Activated CD4-positive, CD25-positive, alpha-beta regulatory T cell treated with anti-CD3 and anti-CD28 coated beads, Interleukin-2, amount 50 U/mL, for 72 hours (primary cell): Measurements from ENCODE around the gene C16orf95.
"Not testable (repeated sequence)": the region's sequence is repeated elsewhere in the genome, so short reads cannot be mapped to it uniquely, and the experiment has no call there.

Experiments
- DNase-seq: peaks from one replicate; pipeline ENCODE4 v3.0.0; 2021

C16orf95 gene

DNA sequence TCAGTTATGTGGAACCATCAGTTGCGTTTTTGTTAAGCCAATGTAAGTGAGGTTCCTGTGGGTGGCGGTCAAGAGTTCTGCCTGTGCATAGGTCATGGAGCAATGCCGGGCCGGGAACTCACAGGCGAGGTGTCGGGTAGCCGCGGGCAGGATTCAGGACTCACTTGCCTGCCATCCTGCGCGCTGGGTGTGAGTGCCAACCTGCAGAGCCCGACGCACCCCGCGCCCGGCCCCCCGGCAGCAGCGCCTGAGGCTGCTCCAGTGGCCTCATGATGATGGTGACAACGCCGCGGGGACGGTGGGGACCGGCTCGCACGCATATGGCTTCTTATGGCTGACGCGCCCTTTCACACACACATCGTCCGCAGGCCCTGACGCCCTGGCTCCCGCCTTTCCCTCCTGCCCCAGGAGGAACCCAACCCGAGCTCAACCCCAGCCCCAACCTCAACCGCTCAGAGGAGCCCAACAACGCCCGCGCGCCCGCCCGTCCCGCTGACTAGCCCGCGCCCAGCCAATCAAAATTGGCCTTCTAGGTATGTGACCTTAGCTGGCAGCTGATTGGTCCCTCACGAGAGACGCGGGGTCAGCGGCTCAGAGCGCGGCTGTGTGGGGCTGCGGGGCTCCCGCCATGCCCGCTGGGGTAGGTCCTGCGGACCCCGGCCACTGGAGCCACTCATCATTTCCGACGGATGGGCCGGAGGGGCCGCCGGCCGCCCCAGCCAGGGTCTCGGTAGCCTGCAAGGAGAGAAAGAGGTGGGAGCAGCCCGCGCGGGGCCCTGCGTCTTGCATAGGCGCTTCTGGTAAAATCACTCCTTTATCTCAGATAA is at the start of gene C16orf95:
Gene C16orf95 (minus strand): TSS at position 470 of the 827 bp plus-strand sequence. CDS start 150 bp downstream, at position 320.
- DNase-seq, result peak; percentile 97

GRCh38 chr16:87366930-87367329 is 49.7 kb upstream of the C16orf95 start:
- DNase-seq, result no peak

GRCh38 chr16:87366288-87366687 is 49.1 kb upstream of the C16orf95 start:
- no peak for DNase-seq

DNA sequence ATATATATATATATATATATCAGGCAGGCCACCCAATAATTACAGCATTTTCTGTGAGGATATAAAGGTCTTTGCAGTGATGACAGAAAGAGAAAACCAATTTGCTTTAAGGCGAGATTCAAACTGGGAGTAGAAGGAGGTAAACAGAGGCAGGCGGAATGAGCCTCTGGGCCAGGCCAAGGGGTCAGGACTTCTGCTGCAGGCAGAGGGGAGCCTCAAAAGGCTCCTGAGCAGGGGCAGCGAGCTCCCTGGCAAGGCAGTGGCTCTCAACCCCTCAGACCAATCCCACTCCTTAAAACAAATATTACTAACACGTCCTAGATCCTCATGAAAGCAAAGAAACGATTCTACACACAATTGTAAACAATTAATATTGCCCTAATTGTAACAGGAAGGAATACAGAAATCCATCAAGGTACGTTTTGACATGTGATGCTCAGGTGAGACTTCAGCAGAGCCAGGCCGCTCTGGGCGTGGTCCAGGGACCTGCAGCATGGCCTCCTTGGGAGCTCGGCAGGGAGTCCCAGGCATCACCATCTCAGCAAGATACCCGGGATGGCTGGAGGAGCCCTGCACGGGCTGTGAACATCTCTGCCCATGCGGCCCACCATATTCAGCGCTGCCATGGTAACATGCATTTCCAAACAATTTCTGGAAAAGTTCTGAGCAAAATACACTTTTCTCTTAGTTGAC is 48.0 kb upstream of the C16orf95 start:
- DNase-seq, result no peak

DNA sequence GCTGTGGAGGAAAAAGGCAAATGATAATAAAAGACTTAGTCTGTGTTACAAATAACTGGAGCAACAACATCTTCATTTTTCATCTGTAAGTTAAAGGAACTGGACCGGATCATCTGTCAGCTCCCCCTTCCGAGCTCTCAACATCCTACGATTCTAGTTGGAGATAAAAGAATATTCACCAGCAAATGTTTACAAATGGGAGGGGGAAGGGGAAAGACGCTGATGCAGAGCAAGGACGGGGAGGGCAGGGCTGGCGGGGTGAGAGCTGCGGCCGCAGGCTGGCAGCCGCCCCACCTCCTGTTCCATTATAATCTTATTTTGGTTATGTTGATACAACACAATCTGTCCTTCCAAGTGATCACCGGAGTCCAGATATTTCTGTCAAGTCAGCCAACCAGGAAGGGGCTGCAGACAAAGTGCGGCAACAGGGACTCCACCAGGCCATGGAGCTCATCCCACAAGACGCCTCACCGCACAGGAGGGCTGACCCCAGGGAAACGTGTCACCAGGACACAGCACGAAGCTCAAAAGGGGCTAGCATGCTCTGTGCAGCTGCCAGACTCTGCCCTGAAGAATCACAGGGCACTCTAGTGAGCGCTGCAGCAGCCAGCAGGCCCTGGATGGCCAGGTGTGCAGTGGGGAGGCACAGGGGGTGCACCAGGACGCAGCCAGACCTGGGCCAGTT is 46.7 kb upstream of the C16orf95 start:
- no peak for DNase-seq

DNA sequence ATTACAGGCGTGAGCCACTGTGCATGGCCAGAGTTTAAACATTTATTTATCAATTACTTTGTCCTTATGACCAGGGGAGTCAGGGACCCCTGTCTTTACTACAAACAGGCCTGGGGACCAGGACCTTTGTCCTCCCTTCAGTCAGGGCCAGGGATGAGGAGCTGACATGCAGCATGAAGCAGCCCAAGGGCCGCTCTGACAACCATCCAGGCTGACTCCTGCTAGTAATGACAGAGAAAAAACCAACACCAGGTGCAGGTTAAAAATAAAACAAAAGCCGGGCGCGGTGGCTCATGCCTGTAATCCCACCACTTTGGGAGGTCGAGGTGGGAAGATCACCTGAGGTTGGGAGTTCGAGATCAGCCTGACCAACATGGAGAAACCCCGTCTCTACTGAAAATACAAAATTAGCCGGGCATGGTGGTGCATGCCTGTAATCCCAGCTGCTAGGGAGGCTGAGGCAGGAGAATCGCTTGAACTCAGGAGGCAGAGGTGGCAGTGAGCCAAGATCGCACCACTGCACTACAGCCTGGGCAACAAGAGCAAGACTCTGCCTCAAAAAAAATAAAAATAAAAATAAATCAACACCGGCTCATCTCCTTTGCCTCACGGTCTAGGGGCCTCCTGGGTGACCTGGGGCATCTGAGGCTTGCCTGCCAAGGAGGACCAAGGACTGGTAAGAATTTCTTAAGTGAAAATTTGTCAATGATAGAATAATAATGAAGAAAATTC is 45.8 kb upstream of the C16orf95 start:
- DNase-seq, result not testable (repeated sequence)

DNA sequence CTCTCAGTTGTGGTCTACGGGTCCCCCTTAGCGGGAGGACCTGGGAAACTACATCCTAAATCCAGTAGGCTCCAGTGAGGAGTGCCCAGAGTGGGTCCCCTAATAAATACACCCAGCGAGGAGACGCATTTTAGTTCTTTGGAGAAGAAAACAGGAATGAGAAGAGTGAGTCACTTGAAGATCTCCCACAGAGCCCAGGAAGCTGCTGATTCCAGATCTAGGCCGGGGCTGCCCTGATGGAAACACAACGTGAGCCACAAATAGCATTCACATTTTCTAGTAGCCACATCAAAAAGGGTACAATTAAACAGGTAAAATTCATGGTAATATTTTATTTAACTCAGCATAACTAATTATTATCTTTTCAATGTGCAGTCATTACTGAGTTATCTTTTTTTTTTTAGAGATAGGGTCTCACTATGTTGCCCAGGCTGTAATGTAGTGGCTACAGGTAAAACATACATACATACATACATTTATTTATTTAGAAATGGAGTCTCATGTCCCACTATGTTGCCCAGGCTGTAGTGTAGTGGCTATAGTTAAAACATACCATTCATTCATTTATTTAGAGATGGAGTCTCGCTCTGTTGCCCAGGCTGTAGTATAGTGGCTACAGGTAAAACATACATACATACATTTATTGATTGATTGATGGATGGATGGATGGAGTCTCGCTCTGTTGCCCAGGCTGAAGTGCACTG is 44.9 kb upstream of the C16orf95 start:
- DNase-seq, result no peak

- no peak for DNase-seq
Measured at GRCh38 chr16:87360862-87361610, 43.8 kb upstream of the C16orf95 start.

DNA sequence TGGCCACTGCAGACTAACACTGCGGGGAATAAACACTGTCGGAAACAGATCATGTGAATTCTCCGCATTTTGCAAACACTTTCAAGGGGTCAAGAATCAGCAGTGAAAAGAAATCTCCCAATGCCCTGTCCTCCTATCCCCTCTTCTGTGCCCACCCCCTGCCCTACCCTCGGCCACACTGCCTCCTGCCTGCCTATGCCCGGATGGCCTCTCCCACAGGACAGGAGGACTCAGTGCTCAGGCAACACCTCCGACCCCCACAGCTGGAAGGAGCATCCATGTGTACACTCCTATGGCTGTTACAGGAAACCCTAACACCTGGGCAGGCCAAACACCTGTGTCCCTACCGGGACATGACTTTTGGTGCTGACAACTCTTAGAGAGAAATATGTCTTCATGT is 41.9 kb upstream of the C16orf95 start:
- no peak for DNase-seq

GRCh38 chr16:87358696-87359095 is 41.5 kb upstream of the C16orf95 start:
- no peak for DNase-seq

- no peak for DNase-seq
Measured at GRCh38 chr16:87358250-87358649, 41.1 kb upstream of the C16orf95 start.

DNA sequence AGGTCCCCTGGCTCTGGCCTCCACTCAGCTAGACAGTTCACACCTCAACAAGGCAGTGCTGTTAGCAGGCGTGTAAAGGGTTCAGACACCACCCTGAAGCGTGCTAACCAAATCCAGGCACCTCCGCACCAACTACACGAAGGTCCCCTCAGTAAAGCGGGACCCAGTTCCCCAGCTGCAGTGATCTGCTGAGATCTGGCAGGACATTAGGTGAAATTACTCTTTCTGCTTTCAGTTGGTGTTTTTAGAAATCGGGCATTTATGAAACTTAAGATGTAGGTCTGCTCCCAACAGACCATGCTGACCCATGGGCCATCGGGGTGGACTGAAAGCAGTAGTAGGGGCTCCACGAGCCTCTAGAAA is 39.3 kb upstream of the C16orf95 start:
- no peak for DNase-seq

DNA sequence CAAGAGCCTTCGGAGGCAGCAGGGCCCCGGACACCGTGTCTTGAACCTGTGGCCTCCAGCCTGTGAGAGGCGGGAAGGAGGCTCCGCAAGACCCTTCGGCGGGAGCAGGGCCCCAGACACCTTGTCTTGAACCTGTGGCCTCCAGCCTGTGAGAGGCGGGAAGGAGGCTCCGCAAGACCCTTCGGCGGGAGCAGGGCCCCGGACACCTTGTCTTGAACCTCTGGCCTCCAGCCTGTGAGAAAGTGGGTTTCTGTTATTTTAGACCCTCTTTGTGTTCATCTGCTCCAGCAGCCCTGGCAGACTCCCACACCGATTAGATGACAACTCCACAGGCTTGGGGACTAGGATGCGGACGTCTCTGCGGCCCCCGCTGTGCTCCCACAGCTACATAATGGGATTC is 36.4 kb upstream of the C16orf95 start:
- DNase-seq, result no peak

- DNase-seq, result no peak
Measured at GRCh38 chr16:87352818-87353217, 35.6 kb upstream of the C16orf95 start.

DNA sequence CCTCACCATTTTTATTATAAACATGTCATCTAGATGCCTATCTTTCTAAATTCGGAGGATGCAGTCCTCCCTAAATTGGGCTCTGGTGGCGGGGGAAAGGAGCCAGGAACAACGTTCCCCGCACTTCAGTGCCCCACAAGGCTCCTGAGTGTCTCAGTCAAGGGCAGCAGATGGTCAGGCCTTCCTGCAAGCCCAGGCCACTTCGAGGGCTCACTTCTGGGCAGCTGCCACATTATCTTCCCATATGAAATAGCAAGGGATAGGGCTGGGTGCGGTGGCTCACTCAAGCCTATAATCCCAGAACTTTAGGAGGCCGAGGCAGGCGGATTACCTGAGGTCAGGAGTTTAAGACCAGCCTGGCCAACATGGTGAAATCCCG is 34.1 kb upstream of the C16orf95 start:
- DNase-seq, result no peak

DNA sequence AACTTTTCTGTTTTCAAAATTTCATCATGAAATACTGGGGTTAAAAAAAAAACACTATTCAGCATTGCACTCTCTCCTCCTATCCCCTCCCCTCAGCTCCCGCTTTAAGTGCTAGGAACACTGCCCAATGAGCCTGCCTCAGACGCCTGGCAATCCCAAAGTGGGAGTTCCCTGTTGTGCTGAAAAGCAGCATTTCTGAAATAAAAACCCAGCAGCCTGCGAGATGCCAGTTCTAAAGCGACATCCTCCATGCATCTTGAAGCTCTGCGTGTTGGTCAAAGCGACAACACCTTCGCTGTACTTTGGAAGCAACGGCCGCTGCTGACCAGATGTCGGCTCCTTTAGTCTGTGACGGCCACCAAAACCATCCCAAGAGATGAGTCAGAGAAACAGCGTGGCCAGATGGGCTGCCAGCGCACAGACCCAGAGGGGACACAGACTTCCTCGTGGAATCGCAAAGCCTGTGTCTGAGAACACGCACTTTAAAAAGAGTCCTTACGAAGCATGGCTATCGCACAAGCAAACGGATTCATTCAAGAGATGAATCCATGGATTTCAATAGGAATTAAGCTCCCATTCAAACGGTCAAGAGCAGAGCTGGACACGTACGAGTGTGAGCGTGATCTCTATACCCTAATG is 33.6 kb upstream of the C16orf95 start:
- no peak for DNase-seq

GRCh38 chr16:87350031-87350430 is 32.8 kb upstream of the C16orf95 start:
- no peak for DNase-seq

GRCh38 chr16:87348616-87349157 is 31.5 kb upstream of the C16orf95 start:
- DNase-seq, result no peak

DNA sequence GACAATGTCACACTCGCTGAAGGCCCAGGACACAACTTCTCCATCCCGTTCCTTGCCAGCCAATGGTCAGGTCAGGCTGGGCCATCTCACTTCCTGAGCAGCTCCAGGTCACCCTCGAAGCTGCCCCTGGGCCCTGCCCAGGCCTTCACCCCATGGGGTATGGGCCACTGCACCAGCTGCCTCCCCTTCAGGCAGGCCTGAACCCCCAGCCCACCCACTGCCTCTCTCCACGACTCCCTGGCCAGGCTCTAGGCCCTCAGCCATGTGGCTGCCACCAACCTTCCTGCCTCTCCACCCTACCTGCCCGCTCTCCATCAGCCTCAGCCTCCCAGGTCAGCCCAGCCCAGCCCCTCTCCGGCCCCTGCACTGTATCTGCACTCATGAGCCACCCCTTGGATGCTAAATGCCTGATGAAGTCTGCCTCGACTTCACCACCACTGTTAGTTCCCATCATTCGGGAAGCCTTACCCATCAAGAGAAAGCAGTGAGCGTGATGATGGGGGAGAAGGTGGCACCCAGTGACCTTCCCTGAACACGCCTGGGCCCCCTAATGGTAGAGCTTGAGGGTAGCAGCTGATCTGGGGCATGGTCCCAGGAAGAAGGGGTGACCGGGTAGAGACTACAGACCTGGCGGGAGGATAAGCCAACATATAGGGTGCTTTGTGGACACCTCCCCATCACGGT is 30.9 kb upstream of the C16orf95 start:
- DNase-seq, result no peak

DNA sequence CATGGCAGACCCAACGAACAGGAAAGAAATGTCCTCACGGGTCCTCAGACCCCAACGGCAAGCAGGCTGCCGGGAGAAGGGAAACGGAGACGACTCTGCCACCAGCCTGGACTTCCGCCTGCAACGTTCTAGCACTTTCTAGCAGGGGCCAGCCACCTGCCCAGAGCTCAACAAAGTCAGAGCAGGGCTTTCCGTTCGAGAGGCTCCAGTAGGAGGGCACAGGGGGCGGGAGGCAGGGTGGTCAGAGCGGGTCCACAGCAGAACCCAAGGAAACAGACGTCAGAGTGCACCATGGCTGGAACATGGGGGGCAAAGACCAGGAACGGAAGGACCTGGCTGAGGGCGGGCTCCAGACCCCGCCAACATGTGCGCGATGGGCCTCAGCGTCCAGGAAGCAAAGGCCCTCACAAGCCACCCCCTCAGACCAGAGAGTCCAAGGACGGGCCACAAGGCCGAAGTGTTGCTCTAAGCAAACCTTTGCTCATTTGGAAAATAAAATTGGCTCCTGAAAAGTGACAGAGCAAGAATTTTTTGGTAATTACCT is 29.4 kb upstream of the C16orf95 start:
- no peak for DNase-seq
